Activated naive CD8-positive, alpha-beta T cell treated with anti-CD3 and anti-CD28 coated beads, Interleukin-2, amount 50 U/mL, for 16 hours (primary cell): ENCODE data around the gene MT1B.

Experiments
- DNase-seq: peaks from one replicate; pipeline ENCODE4 v3.0.0-alpha.2; 2020; ENCODE audit warnings: low read depth, low spot score

Gene MT1B

DNA sequence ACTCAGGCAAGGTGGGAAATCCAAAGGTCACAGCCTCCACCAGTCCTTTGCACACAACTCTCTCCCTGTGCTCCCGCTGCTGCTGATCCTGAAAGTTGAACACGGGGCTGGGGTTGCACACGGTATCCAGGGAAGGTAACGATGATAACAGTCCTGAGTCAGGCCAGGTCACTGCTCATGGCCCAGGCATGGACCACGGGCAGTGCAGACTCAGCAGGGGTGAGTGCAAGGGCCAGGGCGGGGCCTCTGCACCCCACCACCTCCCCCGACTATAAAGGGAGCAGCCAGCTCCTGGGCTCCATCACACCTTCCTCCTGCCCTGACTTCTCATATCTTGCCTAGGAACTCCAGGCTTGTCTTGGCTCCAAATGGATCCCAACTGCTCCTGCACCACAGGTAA, at the start of gene MT1B:
Gene MT1B, plus strand, starts transcription at position 301 of the 400 bp plus-strand sequence. Its CDS starts 68 bp downstream, at position 369.
- no peak for DNase-seq

DNA sequence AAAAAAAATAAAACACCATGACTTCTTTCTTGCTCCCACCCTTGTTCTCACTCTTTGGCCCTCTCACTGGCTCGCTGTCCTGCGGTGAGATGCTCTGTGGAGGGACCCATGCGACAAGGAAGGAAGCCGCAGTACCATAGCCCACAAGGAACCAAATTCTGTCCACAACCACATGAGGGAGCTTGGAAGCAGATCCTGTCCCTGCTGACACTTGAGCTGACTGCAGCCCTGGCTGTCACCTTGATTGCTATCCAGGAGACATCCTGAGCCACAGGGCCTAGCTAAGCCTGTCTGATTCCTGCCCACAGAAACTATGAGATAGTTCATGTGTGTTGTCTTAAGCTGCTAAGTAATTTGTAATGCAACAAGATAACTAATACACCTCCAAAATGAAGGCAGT, 48.1 kb upstream of the MT1B start:
- no peak for DNase-seq

DNA sequence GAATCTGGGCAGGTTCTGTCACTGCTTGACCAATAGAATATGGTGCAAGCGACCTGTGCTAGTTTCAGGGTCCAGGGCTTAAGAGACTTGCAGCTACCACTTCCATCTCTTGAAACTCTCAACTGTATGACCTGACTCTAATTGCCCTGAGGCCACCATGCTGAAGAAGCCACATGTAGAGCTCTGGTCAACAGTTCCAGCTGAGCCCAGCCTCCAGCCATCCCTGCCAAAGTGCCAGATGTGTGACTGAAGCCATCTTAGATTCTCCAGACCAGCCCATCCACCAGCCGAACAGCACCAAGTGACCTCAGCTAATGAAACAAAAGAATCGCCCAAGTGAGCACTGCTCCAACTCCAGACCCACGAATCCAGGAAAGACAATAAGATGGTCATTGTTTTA, 46.7 kb upstream of the MT1B start:
- no peak for DNase-seq

DNA sequence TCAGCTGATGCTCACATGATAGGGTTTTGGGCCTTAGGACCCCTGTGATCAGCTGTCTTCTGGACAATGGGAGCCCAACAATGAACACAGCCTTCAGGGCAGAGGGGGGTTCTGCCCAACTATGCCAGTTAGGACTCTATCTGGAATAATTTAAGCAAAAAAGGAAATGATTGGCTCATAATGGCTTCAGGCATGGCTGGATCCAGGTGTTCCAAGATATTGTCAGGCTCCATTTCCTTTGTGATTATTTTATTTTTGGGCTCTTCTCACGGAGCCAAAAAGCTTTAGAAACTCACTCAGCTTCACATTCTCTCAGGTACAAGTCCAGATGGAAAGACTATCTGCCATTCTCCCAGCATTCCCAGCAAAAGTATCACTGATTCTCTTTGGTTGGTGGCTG, 46.2 kb upstream of the MT1B start:
- DNase-seq: no peak

DNA sequence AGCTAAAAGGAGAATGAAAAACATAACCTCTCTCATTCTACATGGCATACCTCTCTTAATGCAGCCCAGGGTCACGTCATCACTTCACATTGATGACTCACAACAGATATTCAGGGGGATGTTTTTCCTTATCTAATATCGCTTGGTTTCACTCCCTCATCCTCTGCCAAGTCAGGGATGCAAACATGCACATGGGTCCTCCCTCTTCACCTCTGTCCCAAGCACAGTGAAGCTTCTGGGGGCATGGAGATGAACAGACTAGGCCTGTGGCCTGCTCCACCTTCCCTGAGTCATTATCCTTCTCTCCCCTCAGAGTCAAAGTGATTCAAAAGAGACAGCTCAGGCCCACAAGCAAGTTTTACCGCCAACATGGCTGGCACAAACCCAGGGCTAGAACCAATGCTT, 45.6 kb upstream of the MT1B start:
- no peak for DNase-seq

DNA sequence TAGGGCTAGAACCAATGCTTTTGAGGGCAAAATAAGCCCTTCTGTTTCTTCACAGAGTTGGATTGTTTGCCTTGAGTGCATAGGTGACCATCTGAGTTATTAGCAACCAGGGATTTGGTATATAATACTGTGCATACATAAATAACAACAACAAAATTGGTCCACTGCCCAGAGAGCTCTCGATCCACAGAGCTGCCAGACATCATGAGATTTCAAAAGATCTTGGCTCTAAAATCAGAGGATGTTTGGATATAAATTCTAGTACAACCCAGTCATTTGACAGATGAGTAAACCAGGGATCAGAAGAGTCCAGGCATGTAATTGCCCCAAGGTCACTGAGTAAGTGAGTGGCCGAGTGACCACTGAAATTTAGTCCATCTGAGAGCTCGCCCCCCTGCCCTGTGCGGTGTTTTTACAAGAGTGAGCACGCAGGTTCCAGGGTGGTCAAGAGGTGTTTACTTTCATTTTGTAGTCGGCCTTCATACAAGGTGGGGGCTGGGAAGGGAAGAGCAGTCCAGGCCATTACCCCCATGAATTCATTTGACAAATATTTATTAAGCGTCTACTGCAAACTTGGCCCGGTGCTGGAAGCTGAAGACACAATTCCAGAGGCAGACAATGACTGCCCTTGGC, 45.1 kb upstream of the MT1B start:
- DNase-seq: no peak

DNA sequence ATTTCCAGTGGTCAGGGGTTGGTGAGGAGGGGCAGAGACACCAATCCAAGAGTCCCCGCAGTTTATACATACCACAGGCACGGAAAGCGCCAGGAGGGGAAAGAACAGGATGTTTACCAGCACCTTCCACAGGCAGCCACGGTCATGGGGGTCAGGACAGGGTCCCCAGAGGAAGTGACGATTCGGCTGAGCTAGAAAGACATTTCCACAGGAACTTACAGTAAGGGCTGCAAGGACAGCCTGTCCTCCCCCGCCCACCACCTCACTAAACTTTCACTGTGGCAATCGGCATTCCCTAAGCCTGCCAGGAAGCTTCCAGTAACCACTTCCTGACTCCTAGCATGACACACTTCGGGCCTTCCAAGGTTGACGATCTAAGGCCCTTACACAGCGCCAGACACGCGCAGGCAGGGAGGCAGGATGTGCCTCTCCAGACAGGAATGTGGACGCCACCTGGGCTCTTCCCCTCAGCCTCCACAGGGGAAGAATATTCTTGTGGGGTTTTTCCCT, 44.5 kb upstream of the MT1B start:
- DNase-seq: no peak

DNA sequence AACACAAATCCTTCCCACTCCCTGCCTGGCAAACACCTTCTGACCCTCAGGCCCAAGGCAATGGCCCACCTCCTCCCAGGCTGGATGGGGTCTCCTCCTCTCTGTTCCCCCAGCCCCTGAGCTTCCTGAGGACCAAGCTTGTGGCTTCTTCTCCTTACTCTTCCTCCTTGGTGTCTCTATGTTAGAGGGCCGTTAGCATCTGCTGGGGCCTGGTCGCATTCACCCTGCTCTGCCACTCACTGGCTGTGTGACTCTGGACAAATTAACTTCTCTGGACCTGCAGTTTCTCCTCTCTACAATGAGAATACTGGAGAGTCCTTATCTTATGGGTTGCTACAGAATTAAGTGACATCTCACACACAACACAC, 44.0 kb upstream of the MT1B start:
- no peak for DNase-seq

DNA sequence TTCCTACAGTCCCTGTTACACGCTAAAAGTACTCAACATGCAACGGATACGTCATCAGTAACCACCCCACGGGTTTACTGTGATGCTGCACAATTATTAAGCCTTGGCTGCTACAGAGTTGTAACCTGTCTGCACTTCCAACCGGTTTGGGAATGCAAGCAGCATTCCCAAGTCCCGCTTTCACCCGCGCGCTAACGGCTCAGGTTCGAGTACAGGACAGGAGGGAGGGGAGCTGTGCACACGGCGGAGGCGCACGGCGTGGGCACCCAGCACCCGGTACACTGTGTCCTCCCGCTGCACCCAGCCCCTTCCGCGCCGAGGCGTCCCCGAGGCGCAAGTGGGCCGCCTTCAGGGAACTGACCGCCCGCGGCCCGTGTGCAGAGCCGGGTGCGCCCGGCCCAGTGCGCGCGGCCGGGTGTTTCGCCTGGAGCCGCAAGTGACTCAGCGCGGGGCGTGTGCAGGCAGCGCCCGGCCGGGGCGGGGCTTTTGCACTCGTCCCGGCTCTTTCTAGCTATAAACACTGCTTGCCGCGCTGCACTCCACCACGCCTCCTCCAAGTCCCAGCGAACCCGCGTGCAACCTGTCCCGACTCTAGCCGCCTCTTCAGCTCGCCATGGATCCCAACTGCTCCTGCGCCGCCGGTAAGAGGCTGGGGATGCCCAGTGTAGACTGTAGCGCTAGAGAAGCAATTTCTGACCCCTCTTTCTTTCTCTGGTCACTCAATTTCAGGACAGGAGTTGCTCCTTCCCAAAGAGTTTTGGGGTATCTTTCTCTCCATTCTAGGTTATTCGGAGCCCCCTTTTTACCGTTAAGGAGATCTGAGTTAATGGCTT, 43.4 kb upstream of the MT1B start, which contains the start of gene MT2A:
Gene MT2A, plus strand, starts transcription at position 542 of the 833 bp plus-strand sequence. Its CDS starts 72 bp downstream, at position 614.
- peak; percentile 72 for DNase-seq

DNA sequence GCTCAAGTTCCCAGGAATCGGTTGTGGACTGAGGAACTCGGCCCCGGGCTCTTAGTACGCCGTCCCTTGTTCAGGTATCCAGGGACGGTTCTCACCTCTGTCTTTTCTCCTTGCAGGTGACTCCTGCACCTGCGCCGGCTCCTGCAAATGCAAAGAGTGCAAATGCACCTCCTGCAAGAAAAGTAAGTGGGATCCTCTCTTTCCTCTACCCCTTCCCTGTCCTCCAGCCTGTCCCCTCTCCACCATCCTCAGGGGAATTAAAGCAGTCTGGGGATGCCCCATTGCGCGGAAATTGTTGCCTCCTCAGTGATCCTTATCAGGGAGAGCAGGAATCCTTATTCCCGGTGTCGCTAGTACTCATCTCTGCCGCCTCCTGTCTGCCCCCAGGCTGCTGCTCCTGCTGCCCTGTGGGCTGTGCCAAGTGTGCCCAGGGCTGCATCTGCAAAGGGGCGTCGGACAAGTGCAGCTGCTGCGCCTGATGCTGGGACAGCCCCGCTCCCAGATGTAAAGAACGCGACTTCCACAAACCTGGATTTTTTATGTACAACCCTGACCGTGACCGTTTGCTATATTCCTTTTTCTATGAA, 42.7 kb upstream of the MT1B start:
- no peak for DNase-seq

DNA sequence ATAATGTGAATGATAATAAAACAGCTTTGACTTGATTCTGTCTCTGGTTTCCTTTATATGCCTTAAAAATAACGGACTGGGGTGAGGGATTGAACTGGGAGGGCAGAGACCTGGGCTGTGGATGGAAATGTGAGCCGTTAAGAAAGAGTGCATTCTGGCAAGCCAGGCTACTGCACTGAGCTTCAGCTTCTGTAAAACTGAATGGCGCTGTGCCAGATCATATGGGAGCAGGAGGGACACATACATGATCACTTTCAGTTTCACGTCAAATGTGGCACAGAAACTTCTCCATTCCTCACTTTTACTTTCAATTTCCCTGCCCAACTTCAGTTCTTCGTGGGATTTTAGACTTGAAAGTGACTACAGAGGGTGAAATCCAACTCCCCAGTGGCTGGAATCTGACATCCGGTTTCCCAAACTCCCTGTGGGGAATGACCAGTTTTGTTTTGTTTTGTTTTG, 42.2 kb upstream of the MT1B start:
- DNase-seq: peak; percentile 66

DNA sequence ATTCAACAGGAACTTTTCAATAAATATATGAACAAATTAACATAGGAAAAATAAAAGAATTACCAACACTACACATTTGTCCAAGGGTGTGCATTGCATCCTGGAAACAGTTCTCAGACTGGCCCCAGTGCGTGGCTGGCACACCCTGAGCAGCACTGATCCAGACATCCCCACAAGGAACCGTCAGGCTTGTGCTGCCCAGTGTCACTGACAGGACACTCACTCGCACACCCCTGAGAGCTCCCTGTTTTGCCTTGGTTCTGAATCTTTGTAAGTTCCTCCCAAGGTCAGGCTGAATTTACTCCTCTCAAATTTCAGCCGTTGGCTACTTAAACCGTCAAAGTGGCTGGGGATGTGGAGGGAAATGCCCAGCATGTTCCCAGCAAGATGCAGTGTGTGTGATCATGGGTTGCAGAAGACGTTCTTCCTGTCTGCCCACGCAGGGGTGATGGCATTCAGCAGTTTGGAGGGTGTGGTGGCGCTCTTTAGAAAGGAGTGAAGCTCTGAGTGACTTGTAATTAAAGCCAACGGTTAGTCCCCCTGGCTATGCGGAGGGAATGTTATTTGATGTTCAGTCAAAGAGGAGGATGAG, 41.6 kb upstream of the MT1B start:
- DNase-seq: peak; percentile 49

DNA sequence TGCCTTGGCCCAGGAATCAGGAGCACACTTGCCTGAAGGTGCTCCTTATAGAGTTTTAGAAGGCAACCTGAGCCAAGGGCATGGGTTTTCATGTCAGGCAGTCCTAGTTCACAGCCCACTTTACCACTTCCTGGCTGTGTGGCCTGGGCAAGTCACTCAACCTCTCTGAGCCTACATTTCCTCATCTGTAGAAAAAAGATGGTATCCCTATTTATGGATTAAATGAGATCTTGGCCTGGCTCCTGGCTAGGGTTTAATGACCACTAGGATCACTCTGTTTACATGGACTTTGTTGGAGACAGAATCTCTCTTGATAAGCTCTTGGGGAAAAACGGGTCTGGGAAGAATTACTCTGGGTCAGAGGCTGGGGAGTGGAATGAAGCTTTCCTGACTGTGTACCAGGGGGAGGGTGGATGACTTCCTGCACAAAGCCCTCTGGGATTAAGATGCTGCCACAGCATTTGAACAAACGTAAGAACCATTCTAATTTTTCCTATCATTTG, 41.0 kb upstream of the MT1B start:
- DNase-seq: no peak

DNA sequence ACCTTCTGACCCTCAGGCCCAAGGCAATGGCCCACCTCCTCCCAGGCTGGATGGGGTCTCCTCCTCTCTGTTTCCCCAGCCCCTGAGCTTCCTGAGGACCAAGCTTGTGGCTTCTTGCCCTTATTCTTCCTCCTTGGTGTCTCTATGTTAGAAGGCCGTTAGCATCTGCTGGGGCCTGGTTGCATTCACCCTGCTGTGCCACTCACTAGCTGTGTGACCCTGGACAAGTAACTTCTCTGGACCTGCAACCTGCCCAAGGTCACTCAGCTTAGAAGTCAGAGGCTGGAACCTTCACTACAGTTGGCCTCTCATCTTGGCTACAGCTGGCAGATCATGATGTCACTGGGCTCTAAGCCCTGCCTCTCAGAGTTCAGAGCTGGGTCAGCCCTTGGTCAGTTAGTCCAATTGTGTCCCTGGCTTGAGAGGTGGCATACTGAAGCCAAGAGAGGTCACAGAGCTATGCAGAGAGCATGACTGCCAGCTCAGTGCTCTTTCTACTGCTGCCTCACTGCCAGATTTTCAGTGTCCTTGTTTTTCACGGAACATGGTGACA, 40.3 kb upstream of the MT1B start:
- no peak for DNase-seq

DNA sequence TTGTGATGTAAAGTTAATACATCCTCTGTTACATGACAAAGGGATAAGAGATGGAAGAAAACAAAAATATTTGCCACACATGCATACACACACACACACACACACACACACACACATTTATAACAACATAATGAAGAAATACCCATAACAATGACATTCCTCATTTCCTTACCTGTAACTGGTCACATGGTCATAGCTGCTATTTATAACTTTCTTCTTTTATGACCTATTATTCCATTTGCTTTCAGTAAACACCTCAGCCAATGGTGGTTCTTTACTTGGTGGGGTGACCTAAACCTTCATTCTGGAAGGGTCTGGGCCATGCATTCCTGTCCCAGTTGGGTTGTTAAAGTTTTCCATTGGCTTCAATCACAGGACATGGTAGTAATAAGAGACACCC, 38.0 kb upstream of the MT1B start:
- DNase-seq: no peak

DNA sequence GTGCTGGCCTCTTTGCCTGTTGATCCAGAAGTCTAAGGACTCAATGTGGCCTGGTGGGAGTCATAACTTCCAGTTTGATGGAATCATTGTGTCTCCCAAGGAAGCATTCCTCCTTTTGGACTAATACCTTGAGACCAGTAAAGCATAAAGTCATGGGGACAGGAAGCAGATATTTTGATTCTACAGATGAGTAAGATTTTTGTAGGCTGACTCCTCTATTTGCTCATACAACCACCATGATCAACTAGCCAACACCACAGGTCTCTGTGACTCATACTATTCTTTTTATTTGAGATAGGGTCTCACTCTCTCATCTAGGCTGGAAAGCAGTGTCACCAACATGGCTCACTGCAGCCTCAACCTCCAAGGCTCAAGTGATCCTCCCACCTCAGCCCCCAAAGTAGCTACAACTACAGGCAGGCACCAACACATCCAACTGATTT, 37.1 kb upstream of the MT1B start:
- DNase-seq: no peak

DNA sequence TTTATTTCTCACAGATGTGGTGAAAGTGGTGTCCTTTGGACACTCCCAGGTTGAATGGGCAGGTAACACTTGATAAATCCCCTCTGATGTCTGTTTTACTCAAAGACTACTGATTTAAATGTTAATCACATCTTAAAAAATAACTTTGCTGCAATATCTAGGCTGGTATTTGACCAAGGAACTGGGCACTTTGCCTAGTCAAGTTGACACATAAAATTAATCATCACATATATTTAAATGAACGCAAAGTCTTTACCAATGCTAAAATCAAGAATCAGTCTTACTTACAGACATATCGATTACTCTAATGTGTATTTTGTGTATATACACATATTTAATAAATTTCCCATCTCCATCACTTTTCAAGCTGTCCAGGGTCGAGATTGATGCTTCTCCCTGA, 36.3 kb upstream of the MT1B start:
- DNase-seq: no peak

DNA sequence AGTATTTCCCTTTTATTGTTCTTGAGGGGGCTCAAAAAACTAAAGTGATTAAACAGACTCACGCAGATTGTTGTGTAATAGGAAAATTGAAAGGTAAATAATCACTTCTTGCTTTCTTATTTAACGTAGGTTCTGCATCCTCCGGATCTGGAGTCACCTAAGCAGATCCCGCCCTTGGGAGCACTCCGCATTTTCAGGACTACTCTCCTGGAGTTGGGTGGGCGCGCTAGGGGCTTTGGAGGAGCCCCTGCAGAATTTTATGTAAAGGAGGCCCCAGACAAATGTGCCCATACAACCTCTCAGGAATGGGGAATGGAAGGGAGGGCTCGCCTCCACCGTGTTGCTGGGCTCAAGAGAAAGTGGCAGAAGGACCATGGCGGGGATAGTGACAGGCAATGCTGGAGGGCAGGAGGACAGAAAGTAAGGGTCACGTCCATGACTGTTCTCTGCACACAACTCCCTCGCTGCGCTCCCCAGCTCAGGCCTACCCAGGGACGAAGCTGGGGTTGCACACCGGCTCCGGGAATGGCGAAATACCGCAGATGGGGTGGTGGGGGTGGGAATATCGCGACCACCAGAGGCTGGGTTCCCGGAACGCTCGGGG, 35.0 kb upstream of the MT1B start:
- DNase-seq: no peak

DNA sequence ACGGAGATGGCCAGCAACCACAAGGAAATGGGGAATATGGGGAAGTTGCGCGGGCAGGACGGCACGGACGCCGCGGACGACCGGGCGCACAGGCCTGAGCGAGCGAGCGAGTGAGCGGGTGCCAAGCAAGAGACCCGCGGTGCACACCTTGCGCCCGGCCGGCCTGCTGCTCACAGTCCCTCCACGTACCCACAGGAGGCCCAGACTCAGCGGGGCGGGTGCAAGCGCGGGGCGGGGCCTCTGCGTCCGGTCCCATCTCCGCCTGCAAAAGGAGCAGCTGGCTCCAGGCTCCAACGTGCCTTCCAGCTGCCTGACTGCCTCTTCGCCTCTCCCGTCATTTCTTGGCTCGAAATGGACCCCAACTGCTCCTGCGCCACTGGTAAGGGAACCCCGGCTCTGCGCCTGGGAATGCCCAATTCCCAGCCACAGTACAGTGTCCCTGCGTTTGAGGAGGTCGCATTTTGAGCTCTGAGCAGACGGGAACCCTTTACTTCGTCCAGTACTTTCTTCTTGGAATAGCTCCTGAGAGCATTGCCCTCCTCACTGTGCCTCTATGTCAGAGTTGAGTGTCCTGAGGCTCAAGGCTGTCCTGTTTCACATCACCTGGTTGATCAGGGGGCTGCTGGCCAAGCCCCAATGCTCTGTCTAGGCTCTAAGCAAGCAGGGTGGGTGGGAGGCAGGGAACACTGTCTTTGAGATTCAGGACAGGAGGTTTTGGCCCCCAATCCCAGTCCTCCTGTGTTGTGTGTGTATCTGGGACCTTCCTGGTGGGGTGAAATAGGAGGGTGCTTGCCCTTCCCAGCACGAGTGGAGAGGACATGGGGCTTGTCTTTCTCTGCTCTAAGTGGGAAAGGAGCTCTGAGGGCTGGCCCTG, 34.2 kb upstream of the MT1B start:
- no peak for DNase-seq

DNA sequence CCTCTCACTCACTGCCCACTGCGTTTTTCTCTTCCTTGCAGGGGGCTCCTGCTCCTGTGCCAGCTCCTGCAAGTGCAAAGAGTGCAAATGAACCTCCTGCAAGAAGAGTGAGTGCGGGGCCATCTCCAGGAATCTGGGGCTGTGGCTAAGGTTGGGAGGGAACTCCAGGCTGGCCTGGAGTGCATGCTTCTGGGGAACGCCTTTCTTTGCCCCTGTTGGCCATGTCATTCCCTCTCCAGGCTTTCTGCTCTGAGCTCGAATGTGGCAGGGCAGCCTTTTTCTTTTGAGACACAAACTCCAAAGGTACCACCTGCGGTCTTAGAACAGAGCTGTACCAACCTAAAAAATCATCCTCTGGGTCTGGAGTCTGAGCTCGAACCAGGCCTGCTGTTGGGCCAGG, 33.5 kb upstream of the MT1B start:
- no peak for DNase-seq
